Mesenchymal stem cell (in vitro differentiated cells and primary cell): ENCODE measurements around the gene CNOT4.
"Not testable (repeated sequence)": the region's sequence is repeated elsewhere in the genome, so short reads cannot be mapped to it uniquely, and the experiment has no call there.

Experiments
- DNase-seq: peaks from one replicate; pipeline ENCODE4 v3.0.0-alpha.2; 2013
- H2AFZ ChIP-seq: one replicate; pipeline ENCODE4 v1.6.1; 2013; ENCODE audit warnings: low read depth, mild to moderate bottlenecking, control low read depth, inconsistent platforms, low read length, moderate library complexity
- H2AK5ac ChIP-seq: 2 replicates; pipeline ENCODE4 v1.6.1; 2013; ENCODE audit warnings: low read length, moderate library complexity, mild to moderate bottlenecking, inconsistent platforms; ENCODE audit not compliant: severe bottlenecking
- H2BK120ac ChIP-seq: one replicate; pipeline ENCODE4 v1.6.1; 2013; ENCODE audit warnings: low read depth, mild to moderate bottlenecking, inconsistent platforms, low read length, moderate library complexity
- H2BK12ac ChIP-seq, 2 experiments: one replicate each; pipeline ENCODE4 v1.6.1; 2013; ENCODE audit warnings: inconsistent platforms in 2 of 2, low read length in 2 of 2, mild to moderate bottlenecking in 2 of 2, moderate library complexity in 2 of 2, control low read depth in 1 of 2
- H2BK15ac ChIP-seq: one replicate; pipeline ENCODE4 v1.6.1; 2013; ENCODE audit warnings: mild to moderate bottlenecking, low read depth, inconsistent platforms; ENCODE audit not compliant: poor library complexity, severe bottlenecking
- H2BK5ac ChIP-seq: 2 replicates; pipeline ENCODE4 v1.6.1; 2013; ENCODE audit warnings: low read depth, mild to moderate bottlenecking, low read length, control low read depth, inconsistent platforms; ENCODE audit not compliant: poor library complexity, severe bottlenecking
- H3K14ac ChIP-seq, 2 experiments: one replicate each; pipeline ENCODE4 v1.6.1; 2013; ENCODE audit warnings: inconsistent platforms in 2 of 2, low read length in 2 of 2, control low read depth in 1 of 2, mild to moderate bottlenecking in 1 of 2, moderate library complexity in 1 of 2
- H3K18ac ChIP-seq, 2 experiments: one replicate each; pipeline ENCODE4 v1.6.1; 2013; ENCODE audit warnings: inconsistent platforms in 2 of 2, low read length in 2 of 2, control low read depth in 1 of 2, low read depth in 1 of 2, mild to moderate bottlenecking in 1 of 2
- H3K23ac ChIP-seq, 2 experiments: one replicate each; pipeline ENCODE4 v1.6.1; 2013; ENCODE audit warnings: inconsistent platforms in 2 of 2, low read length in 2 of 2, mild to moderate bottlenecking in 2 of 2, moderate library complexity in 2 of 2, control low read depth in 1 of 2
- H3K27ac ChIP-seq: 2 replicates; pipeline ENCODE4 v1.5.1; 2013; ENCODE audit warnings: mild to moderate bottlenecking, moderate library complexity, low read length, control low read depth, inconsistent platforms; ENCODE audit not compliant: poor library complexity, severe bottlenecking
- H3K27me3 ChIP-seq, 2 experiments: 2 replicates each; pipeline versions ENCODE4 v1.6.1 to v1.7.0; 2013; ENCODE audit warnings: low read length in 2 of 2, mild to moderate bottlenecking in 2 of 2, moderate library complexity in 2 of 2, control low read depth in 1 of 2, inconsistent platforms in 1 of 2; ENCODE audit not compliant: control insufficient read depth in 1 of 2, insufficient read depth in 1 of 2
- H3K36me3 ChIP-seq, 2 experiments: 2 replicates each; pipeline versions ENCODE4 v1.6.1 to v1.7.0; 2013; ENCODE audit warnings: low read length in 2 of 2, control low read depth in 1 of 2, inconsistent platforms in 1 of 2, low read depth in 1 of 2, mild to moderate bottlenecking in 1 of 2; ENCODE audit not compliant: insufficient read depth in 2 of 2, control insufficient read depth in 1 of 2
- H3K4ac ChIP-seq, 2 experiments: one replicate each; pipeline ENCODE4 v1.6.1; 2013; ENCODE audit warnings: inconsistent platforms in 2 of 2, low read length in 2 of 2, mild to moderate bottlenecking in 2 of 2, moderate library complexity in 2 of 2, control low read depth in 1 of 2, low read depth in 1 of 2
- H3K4me1 ChIP-seq: 2 replicates; pipeline ENCODE4 v1.6.1; 2013; ENCODE audit warnings: low read depth, low read length, control low read depth; ENCODE audit not compliant: control insufficient read depth, insufficient read depth
- H3K4me2 ChIP-seq: 2 replicates; pipeline ENCODE4 v1.6.1; 2013; ENCODE audit warnings: low read length, mild to moderate bottlenecking, inconsistent platforms; ENCODE audit not compliant: poor library complexity, severe bottlenecking
- H3K4me3 ChIP-seq, 2 experiments: 2 replicates each; pipeline versions ENCODE4 v1.5.1 to v1.7.0; 2013; ENCODE audit warnings: low read length in 2 of 2, mild to moderate bottlenecking in 2 of 2, control low read depth in 1 of 2, low read depth in 1 of 2; ENCODE audit not compliant: insufficient read depth in 1 of 2
- H3K79me1 ChIP-seq: replicated peaks from 2 replicates; pipeline ENCODE4 v1.6.1; 2013; ENCODE audit warnings: mild to moderate bottlenecking, control low read depth, low read length, inconsistent platforms; ENCODE audit not compliant: poor library complexity, severe bottlenecking
- H3K9ac ChIP-seq: 2 replicates; pipeline ENCODE4 v1.7.0; 2013; ENCODE audit warnings: mild to moderate bottlenecking, low read length, moderate library complexity
- H3K9me3 ChIP-seq: 2 replicates; pipeline ENCODE4 v1.7.0; 2013; ENCODE audit warnings: mild to moderate bottlenecking, low read length; ENCODE audit not compliant: control insufficient read depth
- H4K8ac ChIP-seq: one replicate; pipeline ENCODE4 v1.6.1; 2013; ENCODE audit warnings: inconsistent platforms, mild to moderate bottlenecking, low read length, moderate library complexity
- H4K91ac ChIP-seq: one replicate; pipeline ENCODE4 v1.6.1; 2013; ENCODE audit warnings: mild to moderate bottlenecking, low read length, inconsistent platforms
- WGBS: methylation state at CpG from one replicate; pipeline ENCODE4 v1.1.7; 2013; ENCODE audit warnings: mixed read lengths; 5-methylcytosine and 5-hydroxymethylcytosine counted together

The CNOT4 gene

DNA sequence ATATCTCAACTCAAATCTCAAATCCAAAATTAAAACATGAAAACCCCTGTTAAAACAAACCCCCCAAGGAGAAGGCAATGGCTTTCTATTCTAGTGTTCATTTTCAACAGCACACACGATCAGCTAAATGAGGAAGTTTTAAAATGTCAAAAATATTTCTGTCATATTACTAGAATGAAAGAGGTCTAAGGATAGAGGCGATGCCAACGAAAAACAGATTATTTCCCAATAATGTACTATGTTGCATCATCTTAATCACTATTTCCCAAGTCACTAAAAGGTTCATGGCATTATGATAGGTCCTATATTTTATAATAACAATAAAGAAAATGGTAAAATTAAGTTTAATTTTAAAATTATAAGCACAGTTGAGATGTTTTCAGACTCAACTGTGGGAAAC lies 10.1 kb downstream of the CNOT4 start:
- Histone ChIP-seq H3K27ac (no peak overlapping the region), H3K4me1 (no peaks in the 10 kb centered on the region), H2AK5ac (no peak overlapping the region), H2BK120ac (no peak overlapping the region), H3K4ac (no peak overlapping the region), H3K4me2 (no peak overlapping the region), H2BK12ac (no peak overlapping the region), H3K18ac (no peak overlapping the region), H3K9ac (no peak overlapping the region), H4K91ac (no peak overlapping the region), H2BK5ac (no peak overlapping the region), H3K14ac (no peak overlapping the region), H3K36me3 (no peaks in the 10 kb centered on the region), H3K4me3 (no peak overlapping the region), H3K27me3 (no peaks in the 10 kb centered on the region), H3K9me3 (no peaks in the 10 kb centered on the region), H2BK15ac (no peak overlapping the region), H3K23ac (no peak overlapping the region), H2AFZ (no peak overlapping the region), H4K8ac (no peak overlapping the region), H3K79me1 (peaks cover 7% of the 10 kb centered on the region)
- DNase-seq: no peak
- WGBS: no CpG with 5 or more reads among the region's 3 CpGs

DNA sequence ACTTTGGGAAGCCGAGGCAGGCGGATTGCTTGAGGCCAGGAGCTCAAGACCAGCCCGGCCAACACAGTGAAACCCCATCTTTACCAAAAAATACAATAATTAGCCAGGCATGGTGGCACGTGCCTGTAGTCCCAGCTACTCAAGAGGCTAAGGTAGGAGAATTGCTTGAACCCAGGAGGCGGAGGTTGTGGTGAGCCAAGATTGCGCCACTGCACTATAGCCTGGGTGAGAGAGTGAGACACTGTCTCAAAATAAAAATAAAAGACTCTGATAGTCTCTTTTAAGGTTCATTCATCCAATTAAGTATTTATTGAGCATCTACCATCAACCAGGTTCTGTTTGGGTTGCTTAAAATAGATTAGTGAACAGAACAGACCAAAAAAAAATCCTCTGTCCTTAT lies 12.7 kb downstream of the CNOT4 start:
- not testable (repeated sequence) for H3K4me2 ChIP-seq, DNase-seq, H2BK15ac ChIP-seq, H3K27ac ChIP-seq, H2BK12ac ChIP-seq, H3K36me3 ChIP-seq, H3K79me1 ChIP-seq, H4K8ac ChIP-seq, H2AFZ ChIP-seq, H3K4ac ChIP-seq, H3K27me3 ChIP-seq, H3K23ac ChIP-seq, H2BK5ac ChIP-seq, H4K91ac ChIP-seq, H3K4me1 ChIP-seq, H3K9me3 ChIP-seq, H3K14ac ChIP-seq, H3K4me3 ChIP-seq, H2BK120ac ChIP-seq, H3K18ac ChIP-seq, H2AK5ac ChIP-seq, H3K9ac ChIP-seq
- WGBS: 100% methylated on average over 2 of the region's 6 CpGs

DNA sequence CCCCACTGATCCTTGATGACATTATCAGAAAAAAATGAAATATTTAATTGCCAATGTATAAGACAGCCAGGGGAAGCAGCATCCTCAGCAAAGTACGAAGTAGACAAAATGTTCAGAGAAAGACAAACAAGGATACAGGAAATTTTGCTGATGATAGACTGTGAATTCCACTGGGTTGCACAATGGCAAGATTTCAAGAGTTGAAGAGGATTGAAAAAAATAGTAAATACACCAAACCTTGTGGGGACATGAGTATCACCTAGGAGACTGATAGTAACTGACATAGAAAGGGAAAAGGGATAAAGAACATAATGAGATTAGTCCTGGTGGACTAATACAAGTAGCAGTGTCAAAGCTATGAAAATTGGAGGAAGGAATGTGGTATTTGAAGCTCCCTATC lies 16.5 kb downstream of the CNOT4 start:
- H3K18ac ChIP-seq: no peak overlapping the region
- H3K27me3 ChIP-seq: no peaks in the 10 kb centered on the region
- H3K79me1 ChIP-seq: peaks cover 9% of the 10 kb centered on the region
- no peak overlapping the region for H2AK5ac ChIP-seq
- no peak overlapping the region for H3K27ac ChIP-seq
- H3K36me3 ChIP-seq: peaks cover 0 to 2% of the 10 kb centered on the region in 2 experiments
- no peak overlapping the region for H2AFZ ChIP-seq
- H3K4me1 ChIP-seq: no peaks in the 10 kb centered on the region
- H2BK120ac ChIP-seq: no peak overlapping the region
- no peak overlapping the region for H4K91ac ChIP-seq
- no peak overlapping the region for H2BK15ac ChIP-seq
- H2BK12ac ChIP-seq: no peak overlapping the region
- H3K4me2 ChIP-seq: no peak overlapping the region
- H3K14ac ChIP-seq: no peak overlapping the region
- H3K9me3 ChIP-seq: no peaks in the 10 kb centered on the region
- no peak overlapping the region for H3K23ac ChIP-seq
- no peak overlapping the region for H3K4me3 ChIP-seq
- no peak for DNase-seq
- WGBS: 92% methylated on average over 1 of the region's 1 CpG
- H2BK5ac ChIP-seq: no peak overlapping the region
- no peak overlapping the region for H4K8ac ChIP-seq
- no peak overlapping the region for H3K9ac ChIP-seq
- no peak overlapping the region for H3K4ac ChIP-seq

DNA sequence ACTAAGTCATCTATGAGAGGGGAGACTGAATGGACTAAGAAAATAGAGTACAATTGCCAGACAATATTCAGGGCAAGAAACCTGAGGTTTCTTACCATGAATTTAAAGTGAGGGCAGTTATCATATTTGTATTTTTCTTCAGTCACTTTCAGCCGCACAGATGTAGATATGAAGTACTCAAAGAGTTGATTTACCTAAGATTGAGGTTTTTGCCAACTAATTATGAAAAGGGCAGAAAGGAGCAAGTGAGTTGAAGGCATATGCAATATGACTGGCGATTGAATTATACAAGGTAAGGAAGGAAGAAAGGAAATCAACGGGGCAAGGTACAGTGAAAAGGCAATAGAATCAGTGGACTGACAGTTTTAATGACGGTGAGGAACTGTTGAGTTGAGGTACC lies 17.8 kb downstream of the CNOT4 start:
- H3K36me3 ChIP-seq: peaks cover 0 to 2% of the 10 kb centered on the region in 2 experiments
- peaks cover 2% of the 10 kb centered on the region for H3K4me1 ChIP-seq
- H2AFZ ChIP-seq: no peak overlapping the region
- no peak overlapping the region for H2AK5ac ChIP-seq
- no peak overlapping the region for H4K8ac ChIP-seq
- no peak overlapping the region for H2BK15ac ChIP-seq
- 96% methylated on average over 4 of the region's 4 CpGs for WGBS
- no peak overlapping the region for H3K4me3 ChIP-seq
- H3K18ac ChIP-seq: no peak overlapping the region
- peaks cover 13% of the 10 kb centered on the region for H3K79me1 ChIP-seq
- H3K27me3 ChIP-seq: no peaks in the 10 kb centered on the region
- H3K4ac ChIP-seq: no peak overlapping the region
- H3K23ac ChIP-seq: no peak overlapping the region
- H2BK12ac ChIP-seq: no peak overlapping the region
- H3K27ac ChIP-seq: no peak overlapping the region
- no peak overlapping the region for H2BK5ac ChIP-seq
- no peak for DNase-seq
- no peak overlapping the region for H2BK120ac ChIP-seq
- H4K91ac ChIP-seq: no peak overlapping the region
- H3K9me3 ChIP-seq: no peaks in the 10 kb centered on the region
- H3K9ac ChIP-seq: no peak overlapping the region
- H3K4me2 ChIP-seq: no peak overlapping the region
- no peak overlapping the region for H3K14ac ChIP-seq
